GM23338 (cell line): ENCODE data around the gene NAP1L4. TPM values are rescaled to one million over a fixed set of nuclear protein-coding genes. Genes with fewer than 3 reads are reported as not detected.

Source experiments
- ATAC-seq: fragments of 200-7000 bp; cut with Tn5 transposase; 3 replicates; pipeline ENCODE4 v1.9.1; 2020
- DNase-seq: peaks from one replicate; pipeline ENCODE4 v3.0.0-alpha.2; 2015; ENCODE audit warnings: low spot score
- H2AFZ ChIP-seq: fragments of 200-600 bp; sonication (generic); 2 replicates; pipeline ENCODE4 v1.8.0; 2016; ENCODE audit warnings: antibody characterized with exemption, mild to moderate bottlenecking, moderate library complexity
- H3F3A ChIP-seq: fragments of 200-600 bp; sonication (generic); replicated peaks from 2 replicates; pipeline ENCODE4 v1.8.0; 2017; ENCODE audit warnings: antibody characterized with exemption, mixed run types, low read depth
- H3K27ac ChIP-seq: fragments of 200-600 bp; sonication (generic); 2 replicates; pipeline ENCODE4 v1.6.1; 2016; ENCODE audit warnings: low read depth
- H3K27me3 ChIP-seq: fragments of 200-600 bp; sonication (generic); 2 replicates; pipeline ENCODE4 v1.8.0; 2016; ENCODE audit warnings: mild to moderate bottlenecking, mixed run types, moderate library complexity; ENCODE audit not compliant: insufficient read depth
- H3K36me3 ChIP-seq: fragments of 200-600 bp; sonication (generic); 2 replicates; pipeline ENCODE4 v1.8.0; 2016; ENCODE audit warnings: mild to moderate bottlenecking; ENCODE audit not compliant: insufficient read depth
- H3K4me1 ChIP-seq: fragments of 200-600 bp; sonication (generic); 2 replicates; pipeline ENCODE4 v1.8.0; 2016; ENCODE audit warnings: mild to moderate bottlenecking, moderate library complexity; ENCODE audit not compliant: insufficient read depth
- H3K4me2 ChIP-seq: fragments of 200-600 bp; sonication (generic); 2 replicates; pipeline ENCODE4 v1.7.1; 2017; ENCODE audit warnings: mixed run types
- H3K4me3 ChIP-seq: fragments of 200-600 bp; sonication (generic); 2 replicates; pipeline ENCODE4 v1.6.1; 2016; ENCODE audit warnings: mixed run types
- H3K79me2 ChIP-seq: fragments of 200-600 bp; sonication (generic); replicated peaks from 2 replicates; pipeline ENCODE4 v1.8.0; 2017; ENCODE audit warnings: mild to moderate bottlenecking; ENCODE audit not compliant: insufficient read depth
- H3K9me2 ChIP-seq: fragments of 200-600 bp; sonication (generic); 2 replicates; pipeline ENCODE4 v1.8.0; 2017; ENCODE audit not compliant: insufficient read depth
- H4K20me1 ChIP-seq: fragments of 200-600 bp; sonication (generic); replicated peaks from 2 replicates; pipeline ENCODE4 v1.8.0; 2017; ENCODE audit warnings: mild to moderate bottlenecking; ENCODE audit not compliant: insufficient read depth
- H3K27ac Mint-ChIP-seq: 2 replicates; pipeline ENCODE4 v1.8.0; 2020; ENCODE audit warnings: inconsistent platforms, mild to moderate bottlenecking, moderate library complexity, mixed read lengths
- H3K27me3 Mint-ChIP-seq: 3 replicates; pipeline ENCODE4 v1.8.0; 2022; ENCODE audit warnings: low read depth, mild to moderate bottlenecking, moderate library complexity, mixed read lengths, inconsistent platforms; ENCODE audit not compliant: insufficient read depth, poor library complexity
- H3K36me3 Mint-ChIP-seq: 3 replicates; pipeline ENCODE4 v1.8.0; 2021; ENCODE audit warnings: low read depth, mild to moderate bottlenecking, inconsistent platforms, moderate library complexity, mixed read lengths
- H3K4me1 Mint-ChIP-seq: 3 replicates; pipeline ENCODE4 v1.8.0; 2020; ENCODE audit warnings: mild to moderate bottlenecking, inconsistent platforms, mixed read lengths
- H3K4me3 Mint-ChIP-seq: 3 replicates; pipeline ENCODE4 v1.8.0; 2021; ENCODE audit warnings: moderate library complexity, mild to moderate bottlenecking, inconsistent platforms, mixed read lengths
- H3K9me3 Mint-ChIP-seq: 3 replicates; pipeline ENCODE4 v1.8.0; 2020; ENCODE audit warnings: moderate library complexity, mild to moderate bottlenecking, inconsistent platforms, mixed read lengths
- CREB1 ChIP-seq: fragments of 250-450 bp; sonication (Bioruptor Pico); IDR thresholded peaks from 2 replicates; pipeline ENCODE4 v1.5.0; 2020; ENCODE audit warnings: low read depth, mild to moderate bottlenecking, moderate library complexity
- CTCF ChIP-seq, 2 experiments: fragments of 200-600 bp in 1 of 2; sonication (generic) in 1 of 2; conservative IDR thresholded peaks; 2 replicates each; pipeline versions ENCODE4 v1.5.1 to v1.6.1; 2016 to 2017; ENCODE audit warnings: antibody characterized with exemption in 2 of 2, low read depth in 2 of 2, mild to moderate bottlenecking in 2 of 2, moderate library complexity in 1 of 2
- EZH2 ChIP-seq: fragments of 200-600 bp; sonication (generic); IDR thresholded peaks from one replicate; pipeline ENCODE4 v1.8.0; 2017; ENCODE audit warnings: antibody characterized with exemption, mild to moderate bottlenecking, low read depth; ENCODE audit not compliant: unreplicated experiment
- EZH2phosphoT487 ChIP-seq: fragments of 200-600 bp; sonication (generic); IDR thresholded peaks from one replicate; pipeline ENCODE4 v1.8.1; 2018; ENCODE audit warnings: antibody characterized with exemption; ENCODE audit not compliant: unreplicated experiment
- JUNB ChIP-seq: IDR thresholded peaks from one replicate; pipeline ENCODE4 v1.6.1; 2016; ENCODE audit warnings: antibody characterized with exemption; ENCODE audit not compliant: unreplicated experiment
- NANOG ChIP-seq: IDR thresholded peaks from 2 replicates; pipeline ENCODE4 v1.6.1; 2016; ENCODE audit warnings: antibody characterized with exemption, borderline replicate concordance
- POLR2AphosphoS5 ChIP-seq: IDR thresholded peaks from 2 replicates; pipeline ENCODE4 v1.6.1; 2016; ENCODE audit warnings: antibody characterized with exemption, low read depth
- REST ChIP-seq: IDR thresholded peaks from one replicate; pipeline ENCODE4 v1.6.1; 2018; ENCODE audit warnings: antibody characterized with exemption; ENCODE audit not compliant: unreplicated experiment
- STAT1 ChIP-seq: IDR thresholded peaks from one replicate; pipeline ENCODE4 v1.6.1; 2016; ENCODE audit warnings: antibody characterized with exemption; ENCODE audit not compliant: unreplicated experiment
- ZNF114 ChIP-seq: fragments of 250-450 bp; sonication (Bioruptor Pico); IDR thresholded peaks from 2 replicates; pipeline ENCODE4 v1.5.0; 2020; ENCODE audit warnings: mild to moderate bottlenecking, moderate library complexity
- ZNF462 ChIP-seq: fragments of 250-450 bp; sonication (Bioruptor Pico); IDR thresholded peaks from 2 replicates; pipeline ENCODE4 v1.5.0; 2020; ENCODE audit warnings: mild to moderate bottlenecking, moderate library complexity
- polyA plus RNA-seq: library from polyadenylated mRNA; unstranded; fragments of >200 nt; fragmentation: Nextera tagmentation; extraction: Ambion mirVana; gene quantifications from 2 replicates; pipeline ENCODE4 v1.2.1, GENCODE V29; 2016
- total RNA-seq: library from RNA; depleted of rRNA; stranded (reverse); fragments of >200 nt; shearing (Covaris generic); gene quantifications from 2 replicates; pipeline ENCODE4 v1.2.3, GENCODE V29; 2014

Gene NAP1L4
- total and polyA plus RNA-seq, 2 experiments from 2014 or later = 181 to 189 TPM

- no peak for DNase-seq
- Histone ChIP-seq H3K36me3 (peaks cover 57% of the 10 kb centered on the region), H3K27me3 (no peaks in the 10 kb centered on the region), H3K4me2 (no peak overlapping the region), H3K9me2 (no peaks in the 10 kb centered on the region), H2AFZ (no peak overlapping the region), H3F3A (0 out of 2 replicates have a peak, but pooled peaks cover 10% of the 10 kb centered on the region), H3K4me1 (no peaks in the 10 kb centered on the region), H3K4me3 (no peak overlapping the region), H4K20me1 (peaks cover 5% of the 10 kb centered on the region; the same call in 1 of the 2 replicates), H3K27ac (no peak overlapping the region), H3K79me2 (no peaks in the 10 kb centered on the region)
- TF ChIP-seq REST (no peak), ZNF462 (CRISPR knock-in tag) (no peak), STAT1 (no peak), CTCF (conservative IDR thresholded peaks at IDR 0.05; ENCODE audit: low read depth in 2 of 2) (no peak), JUNB (no peak), EZH2 (no peak), NANOG (no peak), POLR2AphosphoS5 (no peak), ZNF114 (CRISPR knock-in tag) (no peak), EZH2phosphoT487 (no peak), CREB1 (no peak)
- H3K36me3 Mint-ChIP-seq = peaks cover 92% of the 10 kb centered on the region
- no peaks in the 10 kb centered on the region for H3K4me1 Mint-ChIP-seq
- H3K27me3 Mint-ChIP-seq = peaks cover 3% of the 10 kb centered on the region
- no peaks in the 10 kb centered on the region for H3K9me3 Mint-ChIP-seq
- ATAC-seq = no peak
- no peak overlapping the region for H3K27ac Mint-ChIP-seq
- H3K4me3 Mint-ChIP-seq = no peak overlapping the region
Observed at GRCh38 chr11:3014057-3014938, 22.2 kb upstream of the NAP1L4 start.
